ENCODE measurements around the gene FKBP4.

GRCh38 chr12:2745655-2746054 lies 49.1 kb upstream of the FKBP4 start:
- TF ChIP-seq POLR2A (IDR thresholded peaks at IDR 0.05; ENCODE audit: low read depth, low read length) (no peak), POLR2AphosphoS5 (IDR thresholded peaks at IDR 0.05; ENCODE audit: low read depth, low read length) (no peak), TAF1 (IDR thresholded peaks at IDR 0.05; ENCODE audit: borderline replicate concordance, low read depth, low read length) (no peak)

All from GM12892 (cell line).